ENCODE measurements around the gene KLHL22.
"Not testable (repeated sequence)": the region's sequence is repeated elsewhere in the genome, so short reads cannot be mapped to it uniquely, and the experiment has no call there.

Gene KLHL22, protein sequence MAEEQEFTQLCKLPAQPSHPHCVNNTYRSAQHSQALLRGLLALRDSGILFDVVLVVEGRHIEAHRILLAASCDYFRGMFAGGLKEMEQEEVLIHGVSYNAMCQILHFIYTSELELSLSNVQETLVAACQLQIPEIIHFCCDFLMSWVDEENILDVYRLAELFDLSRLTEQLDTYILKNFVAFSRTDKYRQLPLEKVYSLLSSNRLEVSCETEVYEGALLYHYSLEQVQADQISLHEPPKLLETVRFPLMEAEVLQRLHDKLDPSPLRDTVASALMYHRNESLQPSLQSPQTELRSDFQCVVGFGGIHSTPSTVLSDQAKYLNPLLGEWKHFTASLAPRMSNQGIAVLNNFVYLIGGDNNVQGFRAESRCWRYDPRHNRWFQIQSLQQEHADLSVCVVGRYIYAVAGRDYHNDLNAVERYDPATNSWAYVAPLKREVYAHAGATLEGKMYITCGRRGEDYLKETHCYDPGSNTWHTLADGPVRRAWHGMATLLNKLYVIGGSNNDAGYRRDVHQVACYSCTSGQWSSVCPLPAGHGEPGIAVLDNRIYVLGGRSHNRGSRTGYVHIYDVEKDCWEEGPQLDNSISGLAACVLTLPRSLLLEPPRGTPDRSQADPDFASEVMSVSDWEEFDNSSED

DNA sequence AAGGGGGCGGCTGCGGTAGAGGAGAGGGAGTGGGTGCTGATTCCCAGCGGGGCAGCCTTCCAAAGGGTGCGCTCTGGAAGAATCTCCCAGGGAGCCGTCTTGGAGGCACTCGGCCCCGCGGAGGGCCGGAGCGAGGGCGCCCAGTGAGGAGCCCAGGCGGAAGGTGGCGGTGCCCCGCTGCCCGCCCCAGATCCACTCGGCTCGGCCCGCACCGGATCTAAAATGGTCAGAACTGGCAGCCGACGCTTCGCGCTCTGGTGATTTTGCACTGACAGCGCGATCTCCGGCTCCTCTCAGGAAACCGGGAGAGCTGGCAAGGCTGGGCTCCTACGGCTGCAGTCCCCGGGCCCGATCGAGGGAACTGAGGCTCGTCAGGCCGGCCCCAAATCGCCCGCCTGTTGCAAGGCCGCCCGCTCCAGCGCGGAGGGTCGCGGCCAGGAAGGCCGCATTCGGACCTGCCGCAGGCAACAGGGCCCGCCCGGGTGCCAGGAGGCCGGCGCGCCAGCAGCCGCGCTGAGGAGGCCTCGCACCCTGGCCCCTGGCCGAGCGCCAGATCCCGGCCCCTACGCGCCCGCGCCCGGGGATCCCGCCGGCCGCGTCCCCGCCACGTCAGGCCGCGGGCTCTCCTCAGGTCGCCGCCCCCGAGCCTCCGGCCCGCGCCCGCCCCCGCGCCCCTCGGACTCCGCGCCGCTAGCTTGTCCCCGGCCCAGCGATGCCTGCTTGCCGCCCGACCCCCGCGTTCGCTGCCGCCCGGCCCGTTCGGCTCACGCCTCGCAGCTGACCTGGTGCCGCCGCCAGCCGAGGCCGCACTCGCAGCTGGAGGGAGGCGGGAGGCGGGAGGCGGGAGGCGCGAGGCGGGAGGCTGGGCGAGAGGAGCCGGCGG lies at the start of gene KLHL22:
TSS of gene KLHL22 (minus strand) at position 818 of the 883 bp plus-strand sequence. CDS start 6,584 bp downstream, outside the sequence.
- no peak for DNase-seq (ENCODE audit: low read depth)

- DNase-seq (ENCODE audit: low read depth), result not testable (repeated sequence)
Observed at GRCh38 chr22:20545318-20545634, 49.7 kb upstream of the KLHL22 start.

GRCh38 chr22:20542736-20543135 lies 47.1 kb upstream of the KLHL22 start:
- no peak for DNase-seq (ENCODE audit: low read depth)

GRCh38 chr22:20542055-20542454 lies 46.5 kb upstream of the KLHL22 start:
- DNase-seq (ENCODE audit: low read depth), result no peak

DNA sequence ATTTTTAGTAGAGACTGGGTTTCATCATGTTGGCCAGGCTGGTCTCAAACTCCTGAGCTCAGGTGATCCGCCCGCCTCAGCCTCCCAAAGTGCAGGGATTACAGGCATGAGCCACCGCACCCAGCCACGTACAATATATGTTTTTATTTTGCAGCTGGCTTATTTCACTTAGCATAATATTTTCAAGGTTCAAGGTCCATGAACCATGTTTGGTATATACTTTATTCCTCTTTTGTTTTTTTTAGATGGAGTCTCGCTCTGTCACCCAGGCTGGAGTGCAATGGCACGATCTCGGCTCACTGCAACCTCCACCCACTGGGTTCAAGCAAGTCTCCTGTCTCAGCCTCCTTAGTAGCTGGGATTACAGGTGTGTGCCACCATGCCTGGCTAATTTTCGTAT lies 43.3 kb upstream of the KLHL22 start:
- not testable (repeated sequence) for DNase-seq (ENCODE audit: low read depth)

- DNase-seq (ENCODE audit: low read depth), result no peak
Observed at GRCh38 chr22:20537983-20538382, 42.4 kb upstream of the KLHL22 start.

DNA sequence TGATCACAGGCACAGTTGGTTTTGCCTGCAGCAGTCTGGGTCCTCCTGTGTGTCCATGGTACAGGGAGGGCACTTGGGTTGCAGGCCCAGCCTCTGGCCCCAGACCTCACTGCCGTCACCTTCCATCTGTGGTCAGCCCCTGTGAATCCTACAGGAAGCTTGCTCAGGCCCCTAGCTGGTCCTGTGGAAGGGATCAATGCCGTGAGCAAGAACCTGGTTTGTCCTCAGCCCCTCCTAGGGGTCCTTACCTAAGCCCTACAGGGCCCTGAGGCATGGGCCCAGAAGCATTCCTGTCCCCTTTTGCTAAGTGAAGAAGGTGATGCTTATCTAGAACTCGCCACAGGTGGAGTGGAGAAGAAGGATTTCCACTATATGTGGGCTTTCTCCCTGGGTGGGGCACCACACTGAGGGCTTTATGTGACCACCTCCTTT lies 41.7 kb upstream of the KLHL22 start:
- no peak for DNase-seq (ENCODE audit: low read depth)

DNA sequence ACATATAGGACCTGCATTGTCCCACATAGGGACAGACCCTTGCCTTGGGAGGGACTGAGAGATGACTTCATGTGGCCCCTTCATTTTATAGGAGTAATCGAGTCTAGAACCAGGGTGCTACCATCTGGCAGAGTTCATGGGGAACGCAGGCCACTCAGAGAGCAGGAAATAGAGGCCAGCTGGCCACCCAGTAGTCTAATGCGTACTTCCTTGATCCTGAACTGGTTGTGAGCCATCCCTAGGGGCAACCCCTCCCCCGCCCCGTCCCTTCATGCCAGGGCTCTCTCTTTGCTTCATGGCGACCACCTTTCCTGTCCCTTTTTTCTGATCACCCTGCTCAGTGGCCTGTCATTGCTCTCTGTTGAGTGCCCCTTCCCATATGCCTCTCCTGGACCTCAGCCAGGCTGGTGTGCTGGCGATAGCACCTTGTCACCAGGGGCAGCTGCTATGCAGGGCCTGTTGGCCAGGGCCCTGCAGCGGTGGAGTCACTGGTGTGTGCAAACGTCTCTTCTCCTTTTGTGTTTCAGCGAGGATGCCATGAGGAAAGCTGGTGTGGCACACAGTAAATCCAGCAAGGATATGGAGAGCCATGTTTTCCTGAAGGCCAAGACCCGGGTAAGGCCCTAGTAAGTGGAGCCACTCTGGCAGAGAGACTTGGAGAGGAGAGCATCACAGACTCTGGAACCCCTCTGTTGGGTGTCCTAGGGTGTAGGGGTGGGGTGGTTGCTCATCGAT lies 41.2 kb upstream of the KLHL22 start:
- no peak for DNase-seq (ENCODE audit: low read depth)

- DNase-seq (ENCODE audit: low read depth), result no peak
Observed at GRCh38 chr22:20533879-20534265, 38.3 kb upstream of the KLHL22 start.

DNA sequence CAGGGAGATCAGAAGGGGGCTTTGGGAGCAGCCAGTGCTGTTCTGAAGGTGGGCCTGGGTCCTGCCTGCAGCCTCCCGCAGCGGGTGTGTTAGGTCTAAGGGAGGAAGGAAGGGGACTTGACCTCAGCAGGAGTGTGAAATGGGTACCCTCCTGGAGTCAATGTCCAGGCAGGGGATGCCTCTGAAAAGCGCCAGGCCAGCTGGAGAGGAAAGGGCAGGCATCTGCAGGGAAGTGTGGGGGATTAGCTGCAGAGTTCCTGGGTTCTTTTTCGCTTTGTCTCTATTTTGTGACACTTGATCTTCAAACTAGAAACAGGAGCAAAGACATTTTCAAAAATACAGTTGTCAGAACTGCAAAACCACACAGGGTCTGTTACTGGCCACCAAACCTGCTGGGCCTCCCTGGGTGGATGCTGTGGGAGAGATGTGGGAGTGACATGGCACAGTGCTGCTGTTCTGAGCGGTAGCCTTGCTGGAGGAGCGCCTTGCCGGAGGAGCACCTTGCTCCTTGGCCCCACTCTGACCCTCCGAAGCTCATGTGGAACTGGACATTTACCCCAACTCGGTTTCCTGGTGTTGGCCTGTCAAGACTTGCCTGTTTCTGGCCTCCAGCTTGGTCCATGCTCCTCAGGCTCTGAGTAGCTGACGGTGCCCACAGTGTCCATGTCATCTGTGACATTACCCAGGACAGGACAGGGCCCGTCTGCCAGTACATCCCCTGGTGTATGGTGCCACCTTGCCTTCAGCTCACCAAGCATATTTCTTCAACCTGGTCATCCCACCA lies 37.7 kb upstream of the KLHL22 start:
- no peak for DNase-seq (ENCODE audit: low read depth)

- DNase-seq (ENCODE audit: low read depth), result no peak
Observed at GRCh38 chr22:20532256-20532993, 36.8 kb upstream of the KLHL22 start.

- no peak for DNase-seq (ENCODE audit: low read depth)
Observed at GRCh38 chr22:20531404-20532201, 36.0 kb upstream of the KLHL22 start.

- DNase-seq (ENCODE audit: low read depth), result no peak
Observed at GRCh38 chr22:20531154-20531403, 35.5 kb upstream of the KLHL22 start.

- DNase-seq (ENCODE audit: low read depth), result no peak
Observed at GRCh38 chr22:20530368-20531153, 35.0 kb upstream of the KLHL22 start.

GRCh38 chr22:20528405-20528978 lies 32.9 kb upstream of the KLHL22 start:
- DNase-seq (ENCODE audit: low read depth), result no peak

DNA sequence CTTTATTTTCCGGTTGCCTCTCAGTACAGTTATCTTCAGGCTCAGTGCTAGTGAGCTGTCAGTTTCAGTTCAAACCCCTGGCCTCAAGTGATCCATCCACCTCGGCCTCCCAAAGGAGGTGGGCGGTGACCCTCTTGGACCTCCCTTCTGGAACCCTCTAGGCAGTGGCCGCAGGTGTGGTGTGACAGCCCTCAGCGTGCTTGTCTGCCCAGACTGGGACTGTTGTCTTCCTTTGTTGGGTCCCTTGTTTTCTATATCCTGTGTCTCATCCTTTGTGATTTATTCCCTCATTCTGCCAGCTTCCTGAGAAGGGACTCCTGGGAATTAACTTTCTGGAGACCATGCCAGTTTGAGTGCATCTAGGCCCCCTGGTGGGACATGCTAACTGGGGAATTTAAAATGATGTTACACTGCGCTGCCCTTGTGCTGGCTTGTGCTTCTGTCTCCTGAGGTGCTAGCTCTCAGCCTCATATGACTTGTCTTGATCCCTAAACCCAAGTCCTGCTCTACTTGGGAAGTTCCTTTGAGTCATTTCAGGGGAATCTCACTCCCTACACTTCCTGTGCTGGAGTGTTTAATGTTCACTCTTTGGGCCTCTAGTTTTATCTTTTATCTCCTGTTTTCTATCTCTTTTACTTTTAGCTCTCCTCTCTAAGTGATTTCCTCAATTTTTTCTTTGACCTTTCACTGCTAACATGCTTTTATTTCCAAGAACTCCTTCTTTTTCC lies 31.2 kb upstream of the KLHL22 start:
- no peak for DNase-seq (ENCODE audit: low read depth)

DNA sequence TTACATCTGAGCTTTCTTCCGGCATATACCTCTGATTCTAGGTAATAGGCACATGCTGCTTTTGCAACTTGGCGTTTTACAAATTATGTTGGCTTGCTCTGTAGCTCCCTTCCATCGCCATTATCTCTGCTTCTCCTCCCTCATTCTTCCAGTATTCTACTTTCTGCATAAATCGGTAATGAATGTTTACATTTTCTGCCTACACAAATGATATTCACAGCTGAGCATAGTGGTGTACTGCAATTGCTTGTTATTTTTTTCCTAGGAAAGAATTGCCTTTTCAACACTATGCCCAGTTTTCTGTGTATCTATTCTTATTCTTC lies 30.7 kb upstream of the KLHL22 start:
- no peak for DNase-seq (ENCODE audit: low read depth)

GRCh38 chr22:20525048-20525447 lies 29.5 kb upstream of the KLHL22 start:
- no peak for DNase-seq (ENCODE audit: low read depth)

All from non-pigmented ciliary epithelial cell (primary cell).